Hepatocyte (in vitro differentiated cells): ENCODE data around the gene TRAF5.
"Not testable (repeated sequence)": the region's sequence is repeated elsewhere in the genome, so short reads cannot be mapped to it uniquely, and the experiment has no call there.

Source experiments
- EZH2phosphoT487 ChIP-seq: fragments of 200-600 bp; sonication (generic); IDR thresholded peaks from one replicate; pipeline ENCODE4 v1.6.1; 2018; ENCODE audit warnings: antibody characterized with exemption, mild to moderate bottlenecking, low read depth, moderate library complexity; ENCODE audit not compliant: unreplicated experiment, severe bottlenecking
- TF ChIP-seq, protein P1 (sequence below): fragments of 200-600 bp; sonication (generic); IDR thresholded peaks from 2 replicates; pipeline ENCODE4 v1.5.1; 2016; ENCODE audit warnings: antibody characterized with exemption, mild to moderate bottlenecking; ENCODE audit not compliant: poor library complexity

DNA sequence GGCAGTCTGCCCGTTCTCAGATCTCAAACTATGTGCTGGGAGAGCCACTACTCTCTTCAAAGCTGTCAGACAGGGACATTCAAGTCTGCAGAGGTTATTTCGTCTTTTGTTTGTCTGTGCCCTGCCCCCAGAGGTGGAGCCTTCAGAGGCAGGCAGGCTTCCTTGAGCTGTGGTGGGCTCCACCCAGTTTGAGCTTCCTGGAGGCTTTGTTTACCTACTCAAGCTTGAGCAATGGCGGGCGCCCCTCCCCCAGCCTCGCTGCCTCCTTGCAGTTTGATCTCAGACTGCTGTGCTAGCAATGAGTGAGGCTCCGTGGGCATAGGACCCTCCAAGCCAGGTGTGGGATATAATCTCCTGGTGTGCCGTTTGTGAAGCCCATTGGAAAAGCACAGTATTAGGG, 81.1 kb downstream of the TRAF5 start:
- TF ChIP-seq, protein P1, sequence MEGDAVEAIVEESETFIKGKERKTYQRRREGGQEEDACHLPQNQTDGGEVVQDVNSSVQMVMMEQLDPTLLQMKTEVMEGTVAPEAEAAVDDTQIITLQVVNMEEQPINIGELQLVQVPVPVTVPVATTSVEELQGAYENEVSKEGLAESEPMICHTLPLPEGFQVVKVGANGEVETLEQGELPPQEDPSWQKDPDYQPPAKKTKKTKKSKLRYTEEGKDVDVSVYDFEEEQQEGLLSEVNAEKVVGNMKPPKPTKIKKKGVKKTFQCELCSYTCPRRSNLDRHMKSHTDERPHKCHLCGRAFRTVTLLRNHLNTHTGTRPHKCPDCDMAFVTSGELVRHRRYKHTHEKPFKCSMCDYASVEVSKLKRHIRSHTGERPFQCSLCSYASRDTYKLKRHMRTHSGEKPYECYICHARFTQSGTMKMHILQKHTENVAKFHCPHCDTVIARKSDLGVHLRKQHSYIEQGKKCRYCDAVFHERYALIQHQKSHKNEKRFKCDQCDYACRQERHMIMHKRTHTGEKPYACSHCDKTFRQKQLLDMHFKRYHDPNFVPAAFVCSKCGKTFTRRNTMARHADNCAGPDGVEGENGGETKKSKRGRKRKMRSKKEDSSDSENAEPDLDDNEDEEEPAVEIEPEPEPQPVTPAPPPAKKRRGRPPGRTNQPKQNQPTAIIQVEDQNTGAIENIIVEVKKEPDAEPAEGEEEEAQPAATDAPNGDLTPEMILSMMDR, result not testable (repeated sequence)
- not testable (repeated sequence) for TF ChIP-seq EZH2phosphoT487
